SJSA1 (cell line): ENCODE results near the gene MAP2K5. TPM values are rescaled to one million over a fixed set of nuclear protein-coding genes. Genes with fewer than 3 reads are reported as not detected.

Experiments used
- DNase-seq, 2 experiments: peaks; one replicate each; pipeline ENCODE4 v3.0.0-alpha.2; 2015 to 2020; ENCODE audit warnings: low spot score in 2 of 2, low read depth in 1 of 2
- H3K27ac ChIP-seq: fragments of 250-450 bp; sonication (Bioruptor Pico); 2 replicates; pipeline ENCODE4 v1.5.1; 2020; ENCODE audit warnings: mild to moderate bottlenecking, moderate library complexity
- H3K27me3 ChIP-seq: fragments of 250-450 bp; sonication (Bioruptor Pico); replicated peaks from 2 replicates; pipeline ENCODE4 v1.5.1; 2020; ENCODE audit warnings: mild to moderate bottlenecking, moderate library complexity
- H3K36me3 ChIP-seq: fragments of 250-450 bp; sonication (Bioruptor Pico); 2 replicates; pipeline ENCODE4 v1.5.1; 2020; ENCODE audit warnings: mild to moderate bottlenecking
- H3K4me1 ChIP-seq: fragments of 250-450 bp; sonication (Bioruptor Pico); replicated peaks from 2 replicates; pipeline ENCODE4 v1.6.1; 2021; ENCODE audit warnings: mild to moderate bottlenecking
- H3K4me3 ChIP-seq: fragments of 250-450 bp; sonication (Bioruptor Pico); 2 replicates; pipeline ENCODE4 v1.5.1; 2020; ENCODE audit warnings: mild to moderate bottlenecking
- H3K9me3 ChIP-seq: fragments of 250-450 bp; sonication (Bioruptor Pico); replicated peaks from 2 replicates; pipeline ENCODE4 v1.5.1; 2020; ENCODE audit warnings: mild to moderate bottlenecking
- total RNA-seq: library from RNA; depleted of rRNA; stranded (reverse); fragments of >200 nt; shearing (Covaris generic); gene quantifications from 2 replicates; pipeline ENCODE4 v1.2.3, GENCODE V29; 2014

The MAP2K5 gene
- total RNA-seq, 1 experiment from 2014 or later: 4.3 TPM

- DNase-seq: no peak
- no peaks in the 10 kb centered on the region for H3K4me1 ChIP-seq
- H3K9me3 ChIP-seq: no peaks in the 10 kb centered on the region
- no peak overlapping the region for H3K4me3 ChIP-seq
- no peak overlapping the region for H3K27ac ChIP-seq
- no peaks in the 10 kb centered on the region for H3K36me3 ChIP-seq
- no peaks in the 10 kb centered on the region for H3K27me3 ChIP-seq
Measured at GRCh38 chr15:67799801-67800205, 257.3 kb downstream of the MAP2K5 start.

DNA sequence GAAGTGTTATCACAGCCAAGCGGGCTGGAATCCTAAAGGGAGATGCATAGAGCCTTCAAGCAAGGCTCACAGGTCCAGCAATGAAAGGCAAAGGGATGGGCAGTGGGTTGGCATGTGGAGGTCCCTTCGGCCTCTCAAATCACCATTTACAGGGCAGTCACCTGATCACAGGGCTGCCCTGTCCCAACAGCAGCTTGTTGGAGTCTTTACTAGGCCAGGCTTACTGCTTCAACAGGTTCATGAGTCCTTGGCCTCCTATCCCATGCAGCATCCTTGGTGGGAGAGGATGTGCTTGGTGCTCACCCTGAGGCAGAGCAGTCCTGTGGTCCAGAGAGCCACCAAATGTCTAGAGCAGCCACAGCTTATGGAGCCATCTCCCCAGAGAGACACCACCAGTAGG is 258.6 kb downstream of the MAP2K5 start:
- Histone ChIP-seq H3K27me3 (no peaks in the 10 kb centered on the region), H3K9me3 (no peaks in the 10 kb centered on the region), H3K27ac (no peak overlapping the region), H3K4me3 (no peak overlapping the region), H3K4me1 (no peaks in the 10 kb centered on the region), H3K36me3 (no peaks in the 10 kb centered on the region)
- DNase-seq: no peak

GRCh38 chr15:67801926-67802914 is 259.7 kb downstream of the MAP2K5 start:
- H3K9me3 ChIP-seq: no peaks in the 10 kb centered on the region
- DNase-seq: no peak
- no peak overlapping the region for H3K27ac ChIP-seq
- no peaks in the 10 kb centered on the region for H3K27me3 ChIP-seq
- H3K36me3 ChIP-seq: no peaks in the 10 kb centered on the region
- H3K4me1 ChIP-seq: no peaks in the 10 kb centered on the region
- H3K4me3 ChIP-seq: no peak overlapping the region

DNA sequence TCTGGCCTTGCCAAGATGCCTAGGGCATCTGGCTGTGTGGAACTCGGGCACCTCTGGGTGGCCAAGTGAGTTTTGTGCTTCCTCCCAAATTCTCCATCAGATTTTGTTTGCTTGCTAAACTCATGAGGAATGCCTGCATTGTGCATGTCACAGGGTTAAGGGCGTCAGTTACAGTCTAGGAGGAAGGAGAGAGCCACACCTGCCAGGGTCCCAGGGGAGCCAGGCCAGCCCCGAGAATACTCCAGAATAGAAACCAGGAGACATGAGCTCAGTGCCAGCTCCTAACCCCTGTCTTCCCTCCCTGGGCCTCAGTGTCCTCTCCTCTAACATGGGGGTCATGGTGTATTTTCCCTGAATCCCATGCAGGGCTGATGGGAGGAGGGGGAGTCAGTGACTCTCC is 260.8 kb downstream of the MAP2K5 start:
- Histone ChIP-seq H3K4me3 (no peak overlapping the region), H3K9me3 (no peaks in the 10 kb centered on the region)

DNA sequence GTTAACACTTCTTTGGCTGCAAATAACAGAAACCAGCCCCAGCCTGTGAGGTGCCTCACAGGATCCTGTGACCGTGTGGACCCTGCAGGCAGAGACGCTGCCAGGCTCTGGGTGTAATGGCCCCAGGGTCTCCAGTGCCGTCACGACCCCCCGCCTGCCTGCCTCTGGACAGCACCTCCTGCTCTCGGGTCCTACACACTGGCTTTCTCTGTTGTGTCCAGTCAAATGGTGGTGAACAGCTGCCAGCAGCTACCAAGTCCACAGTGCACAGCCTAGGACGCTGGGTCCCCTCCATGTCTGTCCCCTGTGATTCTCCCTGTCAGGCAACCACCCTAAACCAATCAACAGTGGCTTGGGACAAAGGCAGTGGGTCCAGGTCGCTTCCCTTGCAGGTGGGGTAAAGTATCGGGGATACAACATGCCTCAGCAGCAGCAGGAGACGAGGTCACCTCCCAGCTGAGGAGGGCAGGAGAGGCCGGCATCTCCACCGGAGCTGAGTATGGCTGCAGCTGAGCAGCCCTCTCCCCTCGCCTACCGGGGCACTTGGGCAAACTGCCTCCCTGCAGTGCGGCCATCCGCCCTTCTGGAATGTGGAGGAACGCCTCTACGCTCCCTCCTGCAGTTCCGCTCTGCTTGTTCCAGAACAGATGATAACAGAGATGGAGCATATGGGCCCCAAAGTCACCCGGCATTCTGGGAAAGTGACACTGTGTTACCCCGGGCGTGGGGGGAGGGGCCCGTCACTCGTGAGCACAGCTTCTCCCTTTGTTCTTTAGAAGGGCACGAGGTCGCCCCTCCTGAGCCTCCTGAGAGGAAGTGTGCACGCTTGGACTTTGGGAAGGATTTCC is 261.7 kb downstream of the MAP2K5 start:
- H3K27ac ChIP-seq: no peak overlapping the region
- no peaks in the 10 kb centered on the region for H3K36me3 ChIP-seq
- H3K27me3 ChIP-seq: no peaks in the 10 kb centered on the region
- no peaks in the 10 kb centered on the region for H3K9me3 ChIP-seq
- no peak for DNase-seq
- no peaks in the 10 kb centered on the region for H3K4me1 ChIP-seq
- H3K4me3 ChIP-seq: no peak overlapping the region

More for the DNA sequence above, 260.8 kb downstream of the MAP2K5 start:
- H3K27ac ChIP-seq: no peak overlapping the region
- H3K4me1 ChIP-seq: no peaks in the 10 kb centered on the region
- H3K27me3 ChIP-seq: no peaks in the 10 kb centered on the region
- H3K36me3 ChIP-seq: no peaks in the 10 kb centered on the region
- no peak for DNase-seq

GRCh38 chr15:67805008-67805665 is 262.6 kb downstream of the MAP2K5 start:
- Histone ChIP-seq H3K4me3 (no peak overlapping the region), H3K36me3 (no peaks in the 10 kb centered on the region), H3K4me1 (no peaks in the 10 kb centered on the region), H3K27me3 (no peaks in the 10 kb centered on the region), H3K27ac (no peak overlapping the region), H3K9me3 (no peaks in the 10 kb centered on the region)
- no peak for DNase-seq

- no peaks in the 10 kb centered on the region for H3K27me3 ChIP-seq
- H3K27ac ChIP-seq: no peak overlapping the region
- H3K4me3 ChIP-seq: no peak overlapping the region
Measured at GRCh38 chr15:67805666-67806516, 263.4 kb downstream of the MAP2K5 start.

GRCh38 chr15:67806536-67806935 is 264.0 kb downstream of the MAP2K5 start:
- Histone ChIP-seq H3K9me3 (no peaks in the 10 kb centered on the region), H3K4me3 (no peak overlapping the region), H3K36me3 (no peaks in the 10 kb centered on the region), H3K27me3 (no peaks in the 10 kb centered on the region), H3K4me1 (no peaks in the 10 kb centered on the region), H3K27ac (no peak overlapping the region)
- peak in 1 of 2 experiments; percentile 36 for DNase-seq

More at GRCh38 chr15:67805666-67806516, 263.4 kb downstream of the MAP2K5 start:
- DNase-seq: no peak
- Histone ChIP-seq H3K36me3 (no peaks in the 10 kb centered on the region), H3K4me1 (no peaks in the 10 kb centered on the region), H3K9me3 (no peaks in the 10 kb centered on the region)

DNA sequence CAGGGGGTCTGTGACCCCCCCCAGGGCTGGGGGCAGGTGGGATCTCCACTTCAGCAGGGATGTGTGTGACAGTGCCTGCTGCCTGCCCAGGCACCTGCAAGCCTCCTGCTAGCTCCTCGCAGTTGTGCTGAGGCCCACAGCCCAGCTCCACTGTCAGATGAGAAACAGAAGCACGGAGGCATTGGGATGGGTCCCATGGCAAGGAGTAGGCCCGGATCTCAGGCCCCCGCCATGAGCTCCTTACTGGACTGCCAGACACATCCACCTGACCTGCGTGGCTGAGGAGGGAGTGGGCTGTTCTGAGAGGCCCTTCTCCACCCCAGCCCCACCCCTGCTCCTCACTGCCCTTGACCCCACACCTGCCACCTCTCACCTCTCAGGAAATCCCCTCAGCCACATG is 264.6 kb downstream of the MAP2K5 start:
- 0 out of 2 replicates have a peak, but pooled peaks cover under 1% of the 10 kb centered on the region for H3K27me3 ChIP-seq
- no peaks in the 10 kb centered on the region for H3K9me3 ChIP-seq
- H3K4me1 ChIP-seq: no peaks in the 10 kb centered on the region
- no peaks in the 10 kb centered on the region for H3K36me3 ChIP-seq
- H3K4me3 ChIP-seq: no peak overlapping the region
- H3K27ac ChIP-seq: no peak overlapping the region
- no peak for DNase-seq

GRCh38 chr15:67807836-67808235 is 265.3 kb downstream of the MAP2K5 start:
- Histone ChIP-seq H3K4me1 (no peaks in the 10 kb centered on the region), H3K4me3 (no peak overlapping the region), H3K27me3 (0 out of 2 replicates have a peak, but pooled peaks cover 4% of the 10 kb centered on the region), H3K9me3 (no peaks in the 10 kb centered on the region), H3K27ac (no peak overlapping the region), H3K36me3 (no peaks in the 10 kb centered on the region)
- no peak for DNase-seq

- no peaks in the 10 kb centered on the region for H3K4me1 ChIP-seq
- no peaks in the 10 kb centered on the region for H3K9me3 ChIP-seq
- no peaks in the 10 kb centered on the region for H3K36me3 ChIP-seq
- H3K27ac ChIP-seq: no peak overlapping the region
- DNase-seq: no peak
- H3K4me3 ChIP-seq: no peak overlapping the region
- peaks cover 4% of the 10 kb centered on the region; the same call in 1 of the 2 replicates for H3K27me3 ChIP-seq
Measured at GRCh38 chr15:67808821-67809220, 266.3 kb downstream of the MAP2K5 start.

GRCh38 chr15:67809441-67809840 is 266.9 kb downstream of the MAP2K5 start:
- Histone ChIP-seq H3K36me3 (no peaks in the 10 kb centered on the region), H3K9me3 (no peaks in the 10 kb centered on the region), H3K4me1 (no peaks in the 10 kb centered on the region), H3K27me3 (peaks cover 4% of the 10 kb centered on the region; the same call in 1 of the 2 replicates), H3K27ac (no peak overlapping the region), H3K4me3 (no peak overlapping the region)
- no peak for DNase-seq

DNA sequence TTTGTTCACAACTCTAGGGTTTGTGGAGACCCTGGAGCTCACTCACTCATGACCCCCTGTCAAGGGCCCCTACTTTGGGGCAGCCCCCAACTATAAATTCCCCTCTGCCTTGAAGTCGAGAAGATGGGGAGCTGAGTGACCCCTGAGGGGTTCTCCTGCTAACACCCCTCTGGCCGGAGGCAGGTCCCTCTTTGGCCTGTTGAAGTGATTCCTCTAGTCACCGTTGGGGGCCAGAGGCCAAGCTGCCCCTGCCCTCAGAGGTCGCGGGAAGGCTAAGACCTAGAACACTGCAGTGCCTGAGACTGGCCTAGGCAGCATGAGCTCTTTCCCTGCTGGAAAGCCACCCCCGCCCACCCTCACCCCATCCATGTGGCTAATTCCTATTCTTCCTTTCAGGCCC is 267.4 kb downstream of the MAP2K5 start:
- H3K27ac ChIP-seq: no peak overlapping the region
- no peaks in the 10 kb centered on the region for H3K36me3 ChIP-seq
- H3K4me1 ChIP-seq: no peaks in the 10 kb centered on the region
- peaks cover 4% of the 10 kb centered on the region; the same call in 1 of the 2 replicates for H3K27me3 ChIP-seq
- H3K9me3 ChIP-seq: no peaks in the 10 kb centered on the region
- no peak for DNase-seq
- no peak overlapping the region for H3K4me3 ChIP-seq
